ENCODE measurements around the gene PIGR. TPM values are rescaled to one million over a fixed set of nuclear protein-coding genes. Genes with fewer than 3 reads are reported as not detected.

The PIGR gene
- total and polyA plus RNA-seq, 5 donors from 2014 or later, result not detected

GRCh38 chr1:206913766-206914537, 32.3 kb downstream of the PIGR start:
- no peak for ATAC-seq (ENCODE audit: low read depth in 2 of 2)
- H3K9me3 Mint-ChIP-seq, result peaks cover 0 to 1% (median 0%) of the 10 kb centered on the region in 7 donors
- Histone ChIP-seq H3K36me3 (ENCODE audit: control insufficient read depth, insufficient read depth, low read length) (peaks cover 84% of the 10 kb centered on the region), H3K4me3 (ENCODE audit: low read depth, low read length) (peak overlapping the region; percentile 98), H3K27me3 (ENCODE audit: control insufficient read depth, insufficient read depth, low read length) (no peaks in the 10 kb centered on the region), H3K9me3 (ENCODE audit: control insufficient read depth in 2 of 2, low read length in 2 of 2) (no peaks in the 10 kb centered on the region), H3K27ac (ENCODE audit: insufficient read depth, low read length, poor library complexity, severe bottlenecking) (peak overlapping the region; percentile 67), H3K4me1 (ENCODE audit: control insufficient read depth, insufficient read depth, low read length, poor library complexity, severe bottlenecking) (peaks cover 100% of the 10 kb centered on the region)
- H3K36me3 Mint-ChIP-seq, result peaks cover 82% of the 10 kb centered on the region
- DNase-seq, result no peak
- no peaks in the 10 kb centered on the region for H3K27me3 Mint-ChIP-seq
- H3K27ac Mint-ChIP-seq, result peak overlapping the region in 2 of 3 donors; percentile 91 to 97
- peak overlapping the region in 1 of 4 donors; percentile 10 for H3K4me3 Mint-ChIP-seq
- H3K4me1 Mint-ChIP-seq, result peaks cover 34 to 89% (median 81%) of the 10 kb centered on the region in 4 donors

- H3K4me3 Mint-ChIP-seq, result peak overlapping the region in 1 of 4 donors; percentile 59
- H3K27ac Mint-ChIP-seq, result peak overlapping the region in 2 of 3 donors; percentile 41 to 92
- H3K4me3 ChIP-seq (ENCODE audit: low read depth, low read length), result peak overlapping the region; percentile 98
- H3K27me3 ChIP-seq (ENCODE audit: control insufficient read depth, insufficient read depth, low read length), result no peaks in the 10 kb centered on the region
- no peaks in the 10 kb centered on the region for H3K27me3 Mint-ChIP-seq
- H3K4me1 Mint-ChIP-seq, result peaks cover 34 to 94% (median 83%) of the 10 kb centered on the region in 4 donors
- DNase-seq, result peak; percentile 48 to 78 (median 69)
- H3K9me3 Mint-ChIP-seq, result peaks cover 0 to 1% (median 0%) of the 10 kb centered on the region in 7 donors
- peaks cover 80% of the 10 kb centered on the region for H3K36me3 Mint-ChIP-seq
- peak; percentile 47 to 59 for ATAC-seq (ENCODE audit: low read depth in 2 of 2)
- no peaks in the 10 kb centered on the region for H3K9me3 ChIP-seq (ENCODE audit: control insufficient read depth in 2 of 2, low read length in 2 of 2)
- peaks cover 92% of the 10 kb centered on the region for H3K36me3 ChIP-seq (ENCODE audit: control insufficient read depth, insufficient read depth, low read length)
- H3K27ac ChIP-seq (ENCODE audit: insufficient read depth, low read length, poor library complexity, severe bottlenecking), result peak overlapping the region; percentile 59
- H3K4me1 ChIP-seq (ENCODE audit: control insufficient read depth, insufficient read depth, low read length, poor library complexity, severe bottlenecking), result peaks cover 100% of the 10 kb centered on the region
Observed at GRCh38 chr1:206912445-206913095, 33.7 kb downstream of the PIGR start.

GRCh38 chr1:206911064-206911663, 35.1 kb downstream of the PIGR start:
- peaks cover 90% of the 10 kb centered on the region for H3K36me3 ChIP-seq (ENCODE audit: control insufficient read depth, insufficient read depth, low read length)
- Mint-ChIP-seq H3K27me3 (no peaks in the 10 kb centered on the region), H3K36me3 (peaks cover 70% of the 10 kb centered on the region), H3K9me3 (peaks cover 0 to 1% (median 0%) of the 10 kb centered on the region in 7 donors), H3K4me3 (peak overlapping the region in 3 of 4 donors; percentile 54 to 86 (median 74)), H3K27ac (peak overlapping the region in 2 of 3 donors; percentile 74 to 87), H3K4me1 (peaks cover 27 to 94% (median 77%) of the 10 kb centered on the region in 4 donors)
- H3K4me1 ChIP-seq (ENCODE audit: control insufficient read depth, insufficient read depth, low read length, poor library complexity, severe bottlenecking), result peaks cover 98% of the 10 kb centered on the region
- no peaks in the 10 kb centered on the region for H3K9me3 ChIP-seq (ENCODE audit: control insufficient read depth in 2 of 2, low read length in 2 of 2)
- ATAC-seq (ENCODE audit: low read depth in 2 of 2) (peak; percentile 46 to 49), DNase-seq (peak in 2 of 3 donors; percentile 67 to 69)
- peak overlapping the region; percentile 42 for H3K27ac ChIP-seq (ENCODE audit: insufficient read depth, low read length, poor library complexity, severe bottlenecking)
- no peaks in the 10 kb centered on the region for H3K27me3 ChIP-seq (ENCODE audit: control insufficient read depth, insufficient read depth, low read length)
- H3K4me3 ChIP-seq (ENCODE audit: low read depth, low read length), result peak overlapping the region; percentile 53

GRCh38 chr1:206909883-206910318, 36.4 kb downstream of the PIGR start:
- peaks cover 98% of the 10 kb centered on the region for H3K4me1 ChIP-seq (ENCODE audit: control insufficient read depth, insufficient read depth, low read length, poor library complexity, severe bottlenecking)
- Mint-ChIP-seq H3K4me3 (peak overlapping the region in 2 of 4 donors; percentile 73 to 74), H3K9me3 (no peaks in the 10 kb centered on the region), H3K36me3 (peaks cover 70% of the 10 kb centered on the region), H3K27me3 (no peaks in the 10 kb centered on the region), H3K4me1 (peaks cover 39 to 94% (median 78%) of the 10 kb centered on the region in 4 donors), H3K27ac (peak overlapping the region in 2 of 3 donors; percentile 20 to 60)
- no peaks in the 10 kb centered on the region for H3K9me3 ChIP-seq (ENCODE audit: control insufficient read depth in 2 of 2, low read length in 2 of 2)
- peak overlapping the region; percentile 53 for H3K4me3 ChIP-seq (ENCODE audit: low read depth, low read length)
- peaks cover 88% of the 10 kb centered on the region for H3K36me3 ChIP-seq (ENCODE audit: control insufficient read depth, insufficient read depth, low read length)
- H3K27ac ChIP-seq (ENCODE audit: insufficient read depth, low read length, poor library complexity, severe bottlenecking), result peak overlapping the region; percentile 71
- H3K27me3 ChIP-seq (ENCODE audit: control insufficient read depth, insufficient read depth, low read length), result no peaks in the 10 kb centered on the region
- ATAC-seq (ENCODE audit: low read depth in 2 of 2), result no peak
- DNase-seq, result no peak

GRCh38 chr1:206909161-206909882, 36.9 kb downstream of the PIGR start:
- Mint-ChIP-seq H3K4me3 (peak overlapping the region; percentile 76 to 89 (median 81)), H3K9me3 (no peaks in the 10 kb centered on the region), H3K27ac (peak overlapping the region; percentile 72 to 86 (median 72)), H3K4me1 (peaks cover 39 to 94% (median 77%) of the 10 kb centered on the region in 4 donors), H3K36me3 (peaks cover 70% of the 10 kb centered on the region), H3K27me3 (no peaks in the 10 kb centered on the region)
- DNase-seq (peak in 2 of 3 donors; percentile 42 to 53), ATAC-seq (ENCODE audit: low read depth in 2 of 2) (peak; percentile 32 to 49)
- Histone ChIP-seq H3K4me3 (ENCODE audit: low read depth, low read length) (peak overlapping the region; percentile 62), H3K27me3 (ENCODE audit: control insufficient read depth, insufficient read depth, low read length) (no peaks in the 10 kb centered on the region), H3K4me1 (ENCODE audit: control insufficient read depth, insufficient read depth, low read length, poor library complexity, severe bottlenecking) (peaks cover 97% of the 10 kb centered on the region), H3K9me3 (ENCODE audit: control insufficient read depth in 2 of 2, low read length in 2 of 2) (no peaks in the 10 kb centered on the region), H3K36me3 (ENCODE audit: control insufficient read depth, insufficient read depth, low read length) (peaks cover 88% of the 10 kb centered on the region), H3K27ac (ENCODE audit: insufficient read depth, low read length, poor library complexity, severe bottlenecking) (peak overlapping the region; percentile 71)

- Mint-ChIP-seq H3K4me1 (peaks cover 39 to 93% (median 69%) of the 10 kb centered on the region in 4 donors), H3K9me3 (no peaks in the 10 kb centered on the region), H3K36me3 (peaks cover 70% of the 10 kb centered on the region), H3K4me3 (peak overlapping the region in 3 of 4 donors; percentile 58 to 89 (median 68)), H3K27me3 (no peaks in the 10 kb centered on the region), H3K27ac (peak overlapping the region; percentile 77 to 87 (median 86))
- H3K9me3 ChIP-seq (ENCODE audit: control insufficient read depth in 2 of 2, low read length in 2 of 2), result no peaks in the 10 kb centered on the region
- H3K4me3 ChIP-seq (ENCODE audit: low read depth, low read length), result no peak overlapping the region
- ATAC-seq (ENCODE audit: low read depth in 2 of 2), result no peak
- H3K27ac ChIP-seq (ENCODE audit: insufficient read depth, low read length, poor library complexity, severe bottlenecking), result peak overlapping the region; percentile 71
- peaks cover 84% of the 10 kb centered on the region for H3K4me1 ChIP-seq (ENCODE audit: control insufficient read depth, insufficient read depth, low read length, poor library complexity, severe bottlenecking)
- H3K27me3 ChIP-seq (ENCODE audit: control insufficient read depth, insufficient read depth, low read length), result no peaks in the 10 kb centered on the region
- no peak for DNase-seq
- H3K36me3 ChIP-seq (ENCODE audit: control insufficient read depth, insufficient read depth, low read length), result peaks cover 89% of the 10 kb centered on the region
Observed at GRCh38 chr1:206908038-206908437, 38.2 kb downstream of the PIGR start.
